ENCODE results near the gene VENTX. TPM values are rescaled to one million over a fixed set of nuclear protein-coding genes. Genes with fewer than 3 reads are reported as not detected.

VENTX gene
- total and polyA plus RNA-seq, 2 donors (not counting 3 experiments of a cell fraction or from before 2014, with no cell fraction given), result not detected

- BruUV-seq (replicated peaks), result no TSS peak
- POLR2A ChIA-PET, result no interaction called here
Observed at GRCh38 chr10:133246236-133246626, 8.6 kb downstream of the VENTX start.

More at GRCh38 chr10:133246236-133246626, 8.6 kb downstream of the VENTX start:
- H3K9ac ChIP-seq (replicated peaks; ENCODE audit: extremely low read depth, insufficient read depth, low read length), result no peak overlapping the region
- H3K36me3 ChIP-seq (ENCODE audit: control insufficient read depth in 2 of 2, extremely low read depth in 1 of 2, insufficient read depth in 2 of 2, low read length in 2 of 2), result no peaks in the 10 kb centered on the region
- no peaks in the 10 kb centered on the region for H3K79me2 ChIP-seq (ENCODE audit: control insufficient read depth, insufficient read depth, low read length)
- TF ChIP-seq CTCF (IDR thresholded peaks at IDR 0.05; ENCODE audit: extremely low read depth in 1 of 2, insufficient read depth in 1 of 2, low read depth in 1 of 2, low read length in 2 of 2) (no peak), POLR2AphosphoS5 (IDR thresholded peaks at IDR 0.05; ENCODE audit: insufficient read depth, low read depth, low read length) (no peak), JUN (IDR thresholded peaks at IDR 0.05; ENCODE audit: borderline replicate concordance, insufficient read depth, insufficient read length, low read depth) (no peak), EZH2 (IDR thresholded peaks at IDR 0.05; ENCODE audit: borderline replicate concordance, low read depth, low read length, severe bottlenecking) (no peak), MAX (IDR thresholded peaks at IDR 0.05; ENCODE audit: insufficient read depth, insufficient read length) (no peak), FOS (IDR thresholded peaks at IDR 0.05; ENCODE audit: borderline replicate concordance, insufficient read depth, low read length) (no peak), MYC (IDR thresholded peaks at IDR 0.05; ENCODE audit: low read depth, low read length) (no peak), POLR2A (IDR thresholded peaks at IDR 0.05; ENCODE audit: low read depth, low read length) (no peak), GATA2 (IDR thresholded peaks at IDR 0.05; ENCODE audit: insufficient read depth, insufficient read length, low read depth, low read length) (no peak)
- no peaks in the 10 kb centered on the region for H3K27me3 ChIP-seq (ENCODE audit: control insufficient read depth in 2 of 2, insufficient read depth in 2 of 2, low read length in 2 of 2)
- H3K4me3 ChIP-seq (replicated peaks in 1 of 3; ENCODE audit: insufficient read depth in 1 of 3, low read depth in 1 of 3, low read length in 3 of 3), result no peak overlapping the region
- H2AFZ ChIP-seq (ENCODE audit: low read depth, low read length), result no peak overlapping the region
- H3K9me1 ChIP-seq (replicated peaks; ENCODE audit: control insufficient read depth, extremely low read depth, insufficient read depth, low read length), result no peaks in the 10 kb centered on the region
- DNase-seq (ENCODE audit: low read depth, low spot score) (no peak), FAIRE-seq (no peak)
- no peaks in the 10 kb centered on the region for H3K4me1 ChIP-seq (ENCODE audit: control insufficient read depth, extremely low read depth, insufficient read depth, low read length)
- intact Hi-C loops (cut with micrococcal nuclease) (no loop called here), dilution Hi-C loops (cut with MboI; ENCODE audit: extremely low pct_ligation_motif_present, low sequenced_read_pairs) (no loop called here)
- H4K20me1 ChIP-seq (replicated peaks; ENCODE audit: control insufficient read depth, extremely low read depth, insufficient read depth, low read length), result no peaks in the 10 kb centered on the region
- H3K27ac ChIP-seq (ENCODE audit: insufficient read depth, low read depth, low read length), result no peak overlapping the region
- no peaks in the 10 kb centered on the region for H3K9me3 ChIP-seq (replicated peaks; ENCODE audit: control insufficient read depth, insufficient read depth, low read length)
- no peak overlapping the region for H3K4me2 ChIP-seq (ENCODE audit: insufficient read depth, low read length)
- CTCF ChIA-PET, result interaction anchor here (0.8 to 1.2 kb wide), 3 partner anchors 10 to 13 kb away, joined by 3 read pairs; no protein-coding TSS in a partner anchor

Data from endothelial cell of umbilical vein (primary cell).